Hepatocyte (in vitro differentiated cells): ENCODE measurements around the gene PTPN20.

Experiments
- EZH2 ChIP-seq: fragments of 200-600 bp; sonication (generic); IDR thresholded peaks from 2 replicates; pipeline ENCODE4 v1.6.1; 2016; ENCODE audit warnings: antibody characterized with exemption, mild to moderate bottlenecking, borderline replicate concordance
- EZH2phosphoT487 ChIP-seq: fragments of 200-600 bp; sonication (generic); IDR thresholded peaks from one replicate; pipeline ENCODE4 v1.6.1; 2018; ENCODE audit warnings: antibody characterized with exemption, mild to moderate bottlenecking, low read depth, moderate library complexity; ENCODE audit not compliant: unreplicated experiment, severe bottlenecking
- TF ChIP-seq, protein P1 (sequence below): fragments of 200-600 bp; sonication (generic); IDR thresholded peaks from 2 replicates; pipeline ENCODE4 v1.5.1; 2016; ENCODE audit warnings: antibody characterized with exemption, mild to moderate bottlenecking; ENCODE audit not compliant: poor library complexity

DNA sequence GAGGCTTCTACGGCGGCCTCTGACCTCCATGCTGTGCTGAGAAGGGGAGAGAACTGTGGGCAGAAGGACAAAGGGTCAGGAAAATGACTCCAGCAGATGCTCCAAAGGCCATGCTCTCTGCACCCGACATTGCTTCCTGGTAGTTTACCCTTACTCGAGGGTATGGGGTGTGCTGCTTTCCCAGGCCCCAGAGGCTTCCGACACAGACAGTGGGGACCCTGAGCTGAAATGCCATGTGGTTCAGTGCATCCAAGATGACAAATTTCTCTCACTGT lies 130.9 kb downstream of the PTPN20 start:
- TF ChIP-seq, protein P1, sequence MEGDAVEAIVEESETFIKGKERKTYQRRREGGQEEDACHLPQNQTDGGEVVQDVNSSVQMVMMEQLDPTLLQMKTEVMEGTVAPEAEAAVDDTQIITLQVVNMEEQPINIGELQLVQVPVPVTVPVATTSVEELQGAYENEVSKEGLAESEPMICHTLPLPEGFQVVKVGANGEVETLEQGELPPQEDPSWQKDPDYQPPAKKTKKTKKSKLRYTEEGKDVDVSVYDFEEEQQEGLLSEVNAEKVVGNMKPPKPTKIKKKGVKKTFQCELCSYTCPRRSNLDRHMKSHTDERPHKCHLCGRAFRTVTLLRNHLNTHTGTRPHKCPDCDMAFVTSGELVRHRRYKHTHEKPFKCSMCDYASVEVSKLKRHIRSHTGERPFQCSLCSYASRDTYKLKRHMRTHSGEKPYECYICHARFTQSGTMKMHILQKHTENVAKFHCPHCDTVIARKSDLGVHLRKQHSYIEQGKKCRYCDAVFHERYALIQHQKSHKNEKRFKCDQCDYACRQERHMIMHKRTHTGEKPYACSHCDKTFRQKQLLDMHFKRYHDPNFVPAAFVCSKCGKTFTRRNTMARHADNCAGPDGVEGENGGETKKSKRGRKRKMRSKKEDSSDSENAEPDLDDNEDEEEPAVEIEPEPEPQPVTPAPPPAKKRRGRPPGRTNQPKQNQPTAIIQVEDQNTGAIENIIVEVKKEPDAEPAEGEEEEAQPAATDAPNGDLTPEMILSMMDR: no peak
- TF ChIP-seq EZH2phosphoT487 (no peak), EZH2 (no peak)
